ENCODE results near the gene OR10D3. TPM values are rescaled to one million over a fixed set of nuclear protein-coding genes. Genes with fewer than 3 reads are reported as not detected.
"Not testable (repeated sequence)": the region's sequence is repeated elsewhere in the genome, so short reads cannot be mapped to it uniquely, and the experiment has no call there.

The OR10D3 gene
- polyA plus RNA-seq, 4 donors: not detected

GRCh38 chr11:124222407-124222806 lies 39.3 kb downstream of the OR10D3 start:
- H3K27ac ChIP-seq (ENCODE audit: low read depth in 1 of 3, low read length in 2 of 3): no peak overlapping the region
- peaks cover 0 to 2% (median 0%) of the 10 kb centered on the region in 3 donors for H3K27me3 ChIP-seq (ENCODE audit: control insufficient read depth in 3 of 3, insufficient read depth in 3 of 3, low read length in 3 of 3)
- H3K9me3 ChIP-seq (ENCODE audit: control insufficient read depth in 2 of 2, insufficient read depth in 1 of 2, low read depth in 1 of 2, low read length in 1 of 2): no peaks in the 10 kb centered on the region
- H3K36me3 ChIP-seq (ENCODE audit: control insufficient read depth in 3 of 3, insufficient read depth in 2 of 3, low read depth in 1 of 3, low read length in 3 of 3): no peaks in the 10 kb centered on the region
- FAIRE-seq (no peak), DNase-seq (no peak)
- 12 to 57% (median 30%) methylated on average over 2 of the region's 2 CpGs for WGBS, 3 donors
- H3K4me3 ChIP-seq (ENCODE audit: low read depth in 1 of 3, low read length in 3 of 3): no peak overlapping the region
- H3K4me1 ChIP-seq (ENCODE audit: control insufficient read depth in 3 of 3, insufficient read depth in 2 of 3, low read depth in 1 of 3, low read length in 2 of 3): no peaks in the 10 kb centered on the region

GRCh38 chr11:124224618-124225423 lies 41.7 kb downstream of the OR10D3 start:
- not testable (repeated sequence) for H3K4me3 ChIP-seq (ENCODE audit: low read depth in 1 of 3, low read length in 3 of 3); FAIRE-seq; H3K9me3 ChIP-seq (ENCODE audit: control insufficient read depth in 2 of 2, insufficient read depth in 1 of 2, low read depth in 1 of 2, low read length in 1 of 2); DNase-seq; H3K27me3 ChIP-seq (ENCODE audit: control insufficient read depth in 3 of 3, insufficient read depth in 3 of 3, low read length in 3 of 3); H3K4me1 ChIP-seq (ENCODE audit: control insufficient read depth in 3 of 3, insufficient read depth in 2 of 3, low read depth in 1 of 3, low read length in 2 of 3); H3K36me3 ChIP-seq (ENCODE audit: control insufficient read depth in 3 of 3, insufficient read depth in 2 of 3, low read depth in 1 of 3, low read length in 3 of 3); H3K27ac ChIP-seq (ENCODE audit: low read depth in 1 of 3, low read length in 2 of 3)
- WGBS, 3 donors: 62 to 73% (median 69%) methylated on average over 9 of the region's 9 CpGs

- FAIRE-seq (no peak), DNase-seq (no peak)
- no peaks in the 10 kb centered on the region for H3K4me1 ChIP-seq (ENCODE audit: control insufficient read depth in 3 of 3, insufficient read depth in 2 of 3, low read depth in 1 of 3, low read length in 2 of 3)
- H3K9me3 ChIP-seq (ENCODE audit: control insufficient read depth in 2 of 2, insufficient read depth in 1 of 2, low read depth in 1 of 2, low read length in 1 of 2): no peaks in the 10 kb centered on the region
- no peaks in the 10 kb centered on the region for H3K36me3 ChIP-seq (ENCODE audit: control insufficient read depth in 3 of 3, insufficient read depth in 2 of 3, low read depth in 1 of 3, low read length in 3 of 3)
- WGBS, 3 donors: 62 to 85% (median 74%) methylated on average over 1 of the region's 1 CpG
- H3K27me3 ChIP-seq (ENCODE audit: control insufficient read depth in 3 of 3, insufficient read depth in 3 of 3, low read length in 3 of 3): peaks cover 0 to 2% (median 0%) of the 10 kb centered on the region in 3 donors
- H3K4me3 ChIP-seq (ENCODE audit: low read depth in 1 of 3, low read length in 3 of 3): no peak overlapping the region
- H3K27ac ChIP-seq (ENCODE audit: low read depth in 1 of 3, low read length in 2 of 3): no peak overlapping the region
Observed at GRCh38 chr11:124225471-124225870, 42.3 kb downstream of the OR10D3 start.

- no peak for FAIRE-seq
- Histone ChIP-seq H3K4me3 (ENCODE audit: low read depth in 1 of 3, low read length in 3 of 3) (no peak overlapping the region), H3K36me3 (ENCODE audit: control insufficient read depth in 3 of 3, insufficient read depth in 2 of 3, low read depth in 1 of 3, low read length in 3 of 3) (no peaks in the 10 kb centered on the region), H3K9me3 (ENCODE audit: control insufficient read depth in 2 of 2, insufficient read depth in 1 of 2, low read depth in 1 of 2, low read length in 1 of 2) (no peaks in the 10 kb centered on the region), H3K4me1 (ENCODE audit: control insufficient read depth in 3 of 3, insufficient read depth in 2 of 3, low read depth in 1 of 3, low read length in 2 of 3) (no peaks in the 10 kb centered on the region), H3K27ac (ENCODE audit: low read depth in 1 of 3, low read length in 2 of 3) (no peak overlapping the region), H3K27me3 (ENCODE audit: control insufficient read depth in 3 of 3, insufficient read depth in 3 of 3, low read length in 3 of 3) (no peaks in the 10 kb centered on the region)
- no peak for DNase-seq
- 23 to 29% (median 28%) methylated on average over 1 of the region's 1 CpG for WGBS, 3 donors
Observed at GRCh38 chr11:124233376-124233775, 50.2 kb downstream of the OR10D3 start.

Other genes starting within 250 kb of the OR10D3 start
- gene OR4D5, start 243.7 kb upstream of the OR10D3 start, polyA plus RNA-seq: not detected
- gene OR6T1, start 239.5 kb upstream of the OR10D3 start, polyA plus RNA-seq: not detected
- gene OR10S1, start 205.6 kb upstream of the OR10D3 start, polyA plus RNA-seq: not detected
- not detected for gene OR10G6, start 188.2 kb upstream of the OR10D3 start, polyA plus RNA-seq
- gene OR10G4, start 170.3 kb upstream of the OR10D3 start, polyA plus RNA-seq: not detected
- gene OR10G9, start 160.3 kb upstream of the OR10D3 start, polyA plus RNA-seq: not detected
- gene OR10G8, start 156.5 kb upstream of the OR10D3 start, polyA plus RNA-seq: not detected
- not detected for gene OR10G7, start 142.0 kb upstream of the OR10D3 start, polyA plus RNA-seq
- gene VWA5A, start 67.9 kb upstream of the OR10D3 start, polyA plus RNA-seq: 10 to 100 TPM; 21.9 to 38.2 (median 28.7) TPM
- gene OR8G1, start 57.8 kb downstream of the OR10D3 start, polyA plus RNA-seq: not detected
- not detected for gene OR8G5, start 73.0 kb downstream of the OR10D3 start, polyA plus RNA-seq
- gene OR8D1, start 130.6 kb downstream of the OR10D3 start, polyA plus RNA-seq: not detected
- gene OR8D2, start 136.9 kb downstream of the OR10D3 start, polyA plus RNA-seq: not detected
- gene OR8B2, start 201.2 kb downstream of the OR10D3 start, polyA plus RNA-seq: not detected
- gene OR8B3, start 215.7 kb downstream of the OR10D3 start, polyA plus RNA-seq: not detected
- not detected for gene OR8B4, start 241.5 kb downstream of the OR10D3 start, polyA plus RNA-seq

Data from small intestine (tissue), 7 donors.